ENCODE data around the gene GPN2.

GPN2 gene

DNA sequence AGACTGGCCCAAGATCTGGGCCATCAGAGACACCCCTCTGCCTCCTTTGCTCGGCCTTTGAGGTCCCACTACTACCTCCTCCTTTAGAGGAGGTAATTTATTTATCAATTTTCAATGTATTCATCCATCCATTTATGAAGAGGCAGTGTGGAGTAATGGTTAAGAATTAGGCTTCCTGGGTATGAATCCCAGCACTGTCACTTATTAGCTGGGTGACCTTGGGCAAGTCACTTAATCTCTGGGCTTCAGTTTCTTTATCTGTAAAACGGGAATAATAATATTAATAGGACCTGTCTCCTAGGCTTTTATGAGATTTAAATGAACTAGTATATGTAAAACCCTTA, 22.0 kb upstream of the GPN2 start:
- TF ChIP-seq, protein P1, sequence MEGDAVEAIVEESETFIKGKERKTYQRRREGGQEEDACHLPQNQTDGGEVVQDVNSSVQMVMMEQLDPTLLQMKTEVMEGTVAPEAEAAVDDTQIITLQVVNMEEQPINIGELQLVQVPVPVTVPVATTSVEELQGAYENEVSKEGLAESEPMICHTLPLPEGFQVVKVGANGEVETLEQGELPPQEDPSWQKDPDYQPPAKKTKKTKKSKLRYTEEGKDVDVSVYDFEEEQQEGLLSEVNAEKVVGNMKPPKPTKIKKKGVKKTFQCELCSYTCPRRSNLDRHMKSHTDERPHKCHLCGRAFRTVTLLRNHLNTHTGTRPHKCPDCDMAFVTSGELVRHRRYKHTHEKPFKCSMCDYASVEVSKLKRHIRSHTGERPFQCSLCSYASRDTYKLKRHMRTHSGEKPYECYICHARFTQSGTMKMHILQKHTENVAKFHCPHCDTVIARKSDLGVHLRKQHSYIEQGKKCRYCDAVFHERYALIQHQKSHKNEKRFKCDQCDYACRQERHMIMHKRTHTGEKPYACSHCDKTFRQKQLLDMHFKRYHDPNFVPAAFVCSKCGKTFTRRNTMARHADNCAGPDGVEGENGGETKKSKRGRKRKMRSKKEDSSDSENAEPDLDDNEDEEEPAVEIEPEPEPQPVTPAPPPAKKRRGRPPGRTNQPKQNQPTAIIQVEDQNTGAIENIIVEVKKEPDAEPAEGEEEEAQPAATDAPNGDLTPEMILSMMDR (IDR thresholded peaks at IDR 0.05; ENCODE audit: low read depth, low read length): no peak
- no peak for DNase-seq (ENCODE audit: extremely low read depth, low read depth)

DNA sequence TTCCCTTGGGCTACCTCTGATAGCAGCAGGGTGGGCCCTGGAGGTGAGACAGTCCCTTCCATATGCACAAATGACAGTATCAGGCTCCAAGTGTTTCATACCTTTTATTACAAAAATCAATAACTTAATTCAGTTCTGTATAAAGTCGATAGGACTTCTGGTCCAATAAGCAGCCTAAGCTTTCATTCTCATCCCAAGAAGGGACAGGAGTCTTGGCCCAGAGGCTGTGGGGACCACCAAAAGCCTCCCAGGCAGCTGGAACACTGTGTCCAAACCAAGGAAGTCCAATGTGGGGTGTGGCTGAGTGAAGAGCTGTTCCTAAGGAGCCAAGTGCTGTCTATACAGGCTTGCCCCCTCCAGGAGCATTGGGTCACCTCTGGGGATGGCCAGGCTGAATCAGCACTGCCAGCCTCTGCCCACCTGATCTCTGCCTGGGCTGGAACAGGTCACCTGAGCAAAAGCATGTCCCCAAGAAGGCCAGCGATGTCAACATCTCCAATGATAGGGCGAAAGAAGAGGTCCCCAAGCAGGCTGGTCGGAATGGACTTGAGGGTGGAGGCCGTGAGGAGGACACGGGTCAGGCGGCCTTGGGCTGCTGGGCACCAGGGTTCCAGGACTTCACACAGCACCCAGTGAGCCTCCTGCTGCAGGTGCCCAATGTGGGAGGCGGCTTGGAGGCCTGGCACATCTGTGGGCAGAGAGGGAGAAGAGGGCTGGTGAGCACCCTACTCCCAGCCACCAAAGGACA, 21.5 kb upstream of the GPN2 start:
- TF ChIP-seq, protein P1 (IDR thresholded peaks at IDR 0.05; ENCODE audit: low read depth, low read length): no peak
- DNase-seq (ENCODE audit: extremely low read depth, low read depth): no peak

DNA sequence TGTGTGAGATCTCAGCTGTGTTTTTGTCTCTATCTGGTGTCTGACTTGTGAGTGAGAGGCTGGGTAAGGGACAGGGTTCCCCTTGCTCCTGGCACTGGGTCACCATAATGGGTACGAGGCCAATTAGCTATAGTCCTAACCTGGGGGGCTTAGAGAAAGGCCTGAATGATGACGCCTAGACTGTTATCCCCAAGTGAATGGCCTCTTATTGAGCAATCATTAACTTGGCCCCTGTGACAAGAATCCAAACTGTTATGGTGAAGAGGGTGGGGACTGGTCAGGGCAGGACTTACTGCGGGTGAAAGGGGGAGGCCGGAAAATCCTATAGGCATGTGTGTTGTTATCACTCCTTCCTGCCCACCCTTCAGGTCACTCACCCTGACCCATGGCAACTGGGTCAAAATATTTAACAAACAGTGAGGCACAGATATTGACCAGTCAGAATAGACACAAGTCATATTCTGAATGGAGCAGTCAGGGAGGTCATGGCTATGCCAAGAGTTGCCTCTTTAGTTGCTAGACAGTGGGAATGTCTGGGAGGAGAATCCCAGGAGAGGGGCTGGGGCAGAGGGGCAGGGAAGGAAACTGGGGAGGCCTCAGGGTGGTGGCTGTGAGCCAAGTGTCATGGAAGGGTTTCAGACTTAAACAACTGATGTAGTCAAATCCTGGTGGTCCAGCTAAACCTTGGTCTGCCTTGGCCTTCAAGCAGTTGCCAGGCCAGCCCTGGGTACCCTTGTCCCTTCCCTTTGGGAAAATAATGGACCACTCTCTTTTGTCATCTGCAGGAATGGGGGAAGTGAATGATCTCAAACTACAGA, 20.5 kb upstream of the GPN2 start:
- DNase-seq (ENCODE audit: extremely low read depth, low read depth): no peak
- TF ChIP-seq, protein P1 (IDR thresholded peaks at IDR 0.05; ENCODE audit: low read depth, low read length): no peak

DNA sequence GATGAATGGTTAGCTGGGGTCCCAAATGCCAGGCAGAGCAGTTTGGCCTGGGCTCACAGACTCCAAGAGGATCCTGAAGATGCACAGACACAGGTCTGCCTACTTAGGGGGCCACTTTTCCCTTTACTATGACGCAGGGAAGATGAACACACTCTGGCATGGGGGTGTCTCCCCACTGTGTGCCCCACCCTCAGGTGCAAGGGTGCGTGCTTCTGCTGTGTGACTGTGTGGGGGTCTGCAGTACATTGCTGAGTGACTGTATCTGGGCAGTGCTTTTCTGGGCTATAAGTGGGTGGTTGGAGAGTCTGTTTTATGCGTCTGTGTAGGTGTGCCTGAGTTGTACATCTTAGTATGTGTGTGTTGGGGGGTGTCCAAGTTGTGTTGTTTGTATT, 19.9 kb upstream of the GPN2 start:
- no peak for DNase-seq (ENCODE audit: extremely low read depth, low read depth)
- TF ChIP-seq, protein P1 (IDR thresholded peaks at IDR 0.05; ENCODE audit: low read depth, low read length): no peak

DNA sequence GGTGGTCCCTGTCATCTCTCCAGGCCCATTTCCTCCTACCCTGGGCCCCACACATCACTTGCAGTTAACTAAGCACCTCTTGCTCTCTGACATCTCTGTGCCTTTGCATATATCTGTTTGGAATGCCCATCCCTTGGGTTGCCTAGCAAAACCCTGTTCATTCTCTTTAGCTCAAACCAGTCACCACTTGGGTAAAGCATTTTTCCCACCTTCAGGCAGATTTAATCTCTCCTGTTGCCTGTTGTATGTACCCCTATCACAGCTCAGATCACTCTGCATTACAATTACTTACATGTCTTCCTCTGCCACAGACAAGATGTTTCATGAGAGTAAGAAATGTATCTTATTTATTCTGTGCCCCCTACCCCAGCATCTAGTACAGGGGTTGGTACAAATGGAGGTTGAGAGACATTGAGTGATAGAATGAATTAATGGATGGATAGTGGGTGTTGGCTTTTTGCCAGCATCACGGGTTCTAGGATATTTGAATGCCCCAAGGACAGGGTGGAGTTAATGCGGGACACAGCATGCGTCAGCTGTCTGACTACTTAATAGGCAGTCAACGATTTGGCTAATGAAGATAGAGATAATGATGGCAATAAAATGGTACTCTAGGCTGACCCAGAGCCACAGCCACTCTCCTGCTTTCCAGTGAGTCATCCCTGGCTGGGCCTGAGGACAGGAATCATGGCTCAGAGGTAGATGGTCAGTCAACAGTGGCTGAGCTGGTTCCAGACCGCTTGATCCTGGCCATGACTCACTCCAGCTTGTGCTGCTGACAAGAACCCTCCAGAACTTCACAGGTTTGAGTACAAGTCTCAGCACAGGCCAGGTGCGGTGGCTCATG, 17.2 kb upstream of the GPN2 start:
- TF ChIP-seq, protein P1 (IDR thresholded peaks at IDR 0.05; ENCODE audit: low read depth, low read length): no peak
- no peak for DNase-seq (ENCODE audit: extremely low read depth, low read depth)

DNA sequence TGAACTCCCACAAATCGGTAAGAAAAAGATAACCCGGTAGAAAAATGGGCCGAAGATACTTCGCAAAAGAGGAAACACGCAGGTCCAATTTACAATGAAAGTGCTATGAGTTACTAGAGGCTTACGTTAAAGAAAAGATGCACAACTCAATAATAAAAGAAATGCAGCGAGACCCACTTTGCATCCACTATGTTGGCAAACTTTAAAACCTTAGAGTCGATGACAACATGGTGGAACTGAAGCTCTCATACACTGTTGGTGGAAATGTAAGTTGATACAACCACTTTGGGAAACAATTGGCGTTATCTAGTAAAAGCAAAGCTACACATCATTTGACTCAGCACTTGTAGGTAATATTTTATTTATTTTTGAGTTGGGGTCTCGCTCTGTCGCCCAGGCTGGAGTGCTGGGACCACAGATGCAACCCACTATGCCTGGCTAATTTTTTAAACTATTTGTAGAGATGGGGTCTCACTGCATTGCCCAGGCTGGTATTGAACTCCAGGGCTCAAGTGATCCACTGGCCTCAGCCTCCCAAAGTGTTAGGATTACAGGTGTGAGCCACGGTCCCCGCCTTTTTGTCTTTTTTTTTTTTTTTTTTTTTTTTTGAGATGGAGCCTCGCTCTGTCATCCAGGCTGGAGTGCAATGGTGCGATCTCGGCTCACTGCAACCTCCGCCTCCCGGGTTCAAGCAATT, 10.9 kb upstream of the GPN2 start:
- DNase-seq (ENCODE audit: extremely low read depth, low read depth): no peak
- TF ChIP-seq, protein P1 (IDR thresholded peaks at IDR 0.05; ENCODE audit: low read depth, low read length): no peak
